ENCODE results near the gene RTN3.
"Not testable (repeated sequence)": the region's sequence is repeated elsewhere in the genome, so short reads cannot be mapped to it uniquely, and the experiment has no call there.

RTN3 gene

GRCh38 chr11:63770763-63771162 lies 89.5 kb downstream of the RTN3 start:
- peaks cover 4% of the 10 kb centered on the region for H3K4me1 ChIP-seq (ENCODE audit: insufficient read depth, poor library complexity, severe bottlenecking)
- no peaks in the 10 kb centered on the region for H3K27me3 ChIP-seq (ENCODE audit: insufficient read depth, poor library complexity, severe bottlenecking)
- DNase-seq (ENCODE audit: low spot score) (no peak), ATAC-seq (ENCODE audit: low read depth) (no peak)
- no peaks in the 10 kb centered on the region for H3K9me3 ChIP-seq (ENCODE audit: severe bottlenecking)
- no peak overlapping the region for H3K4me3 ChIP-seq (ENCODE audit: severe bottlenecking)
- H3K27ac ChIP-seq (ENCODE audit: poor library complexity, severe bottlenecking): no peak overlapping the region
- TF ChIP-seq, protein P1, sequence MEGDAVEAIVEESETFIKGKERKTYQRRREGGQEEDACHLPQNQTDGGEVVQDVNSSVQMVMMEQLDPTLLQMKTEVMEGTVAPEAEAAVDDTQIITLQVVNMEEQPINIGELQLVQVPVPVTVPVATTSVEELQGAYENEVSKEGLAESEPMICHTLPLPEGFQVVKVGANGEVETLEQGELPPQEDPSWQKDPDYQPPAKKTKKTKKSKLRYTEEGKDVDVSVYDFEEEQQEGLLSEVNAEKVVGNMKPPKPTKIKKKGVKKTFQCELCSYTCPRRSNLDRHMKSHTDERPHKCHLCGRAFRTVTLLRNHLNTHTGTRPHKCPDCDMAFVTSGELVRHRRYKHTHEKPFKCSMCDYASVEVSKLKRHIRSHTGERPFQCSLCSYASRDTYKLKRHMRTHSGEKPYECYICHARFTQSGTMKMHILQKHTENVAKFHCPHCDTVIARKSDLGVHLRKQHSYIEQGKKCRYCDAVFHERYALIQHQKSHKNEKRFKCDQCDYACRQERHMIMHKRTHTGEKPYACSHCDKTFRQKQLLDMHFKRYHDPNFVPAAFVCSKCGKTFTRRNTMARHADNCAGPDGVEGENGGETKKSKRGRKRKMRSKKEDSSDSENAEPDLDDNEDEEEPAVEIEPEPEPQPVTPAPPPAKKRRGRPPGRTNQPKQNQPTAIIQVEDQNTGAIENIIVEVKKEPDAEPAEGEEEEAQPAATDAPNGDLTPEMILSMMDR (IDR thresholded peaks at IDR 0.05; ENCODE audit: poor library complexity, severe bottlenecking): no peak
- no peaks in the 10 kb centered on the region for H3K36me3 ChIP-seq (ENCODE audit: low read depth)

DNA sequence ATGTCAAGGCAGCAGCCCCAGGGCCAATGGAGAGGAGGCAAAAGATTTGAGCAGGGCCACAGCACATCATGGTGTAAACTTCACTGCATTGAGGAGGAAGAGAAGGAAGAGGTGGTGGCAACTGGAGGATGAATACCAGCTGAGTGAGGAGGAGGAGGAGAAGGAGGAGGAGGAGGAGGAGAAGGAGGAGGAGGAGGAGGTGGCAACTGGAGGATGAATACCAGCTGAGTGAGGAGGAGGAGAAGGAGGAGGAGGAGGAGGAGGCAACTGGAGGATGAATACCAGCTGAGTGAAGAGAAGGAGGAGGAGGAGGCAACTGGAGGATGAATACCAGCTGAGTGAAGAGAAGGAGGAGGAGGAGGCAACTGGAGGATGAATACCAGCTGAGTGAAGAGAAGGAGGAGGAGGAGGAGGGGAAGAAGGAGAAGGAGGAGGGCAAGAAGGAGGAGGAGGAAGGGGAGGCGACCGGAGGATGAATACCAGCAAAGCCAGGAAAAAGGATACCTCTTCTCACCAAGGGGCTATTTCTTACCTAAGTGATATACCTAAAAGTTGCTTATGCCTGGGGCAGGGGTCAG lies 90.5 kb downstream of the RTN3 start:
- not testable (repeated sequence) for H3K27me3 ChIP-seq (ENCODE audit: insufficient read depth, poor library complexity, severe bottlenecking); ATAC-seq (ENCODE audit: low read depth); H3K4me1 ChIP-seq (ENCODE audit: insufficient read depth, poor library complexity, severe bottlenecking); DNase-seq (ENCODE audit: low spot score); H3K9me3 ChIP-seq (ENCODE audit: severe bottlenecking); H3K36me3 ChIP-seq (ENCODE audit: low read depth); H3K4me3 ChIP-seq (ENCODE audit: severe bottlenecking); H3K27ac ChIP-seq (ENCODE audit: poor library complexity, severe bottlenecking)

- ATAC-seq (ENCODE audit: low read depth) (no peak), DNase-seq (ENCODE audit: low spot score) (no peak)
- Histone ChIP-seq H3K9me3 (ENCODE audit: severe bottlenecking) (no peaks in the 10 kb centered on the region), H3K4me3 (ENCODE audit: severe bottlenecking) (no peak overlapping the region), H3K4me1 (ENCODE audit: insufficient read depth, poor library complexity, severe bottlenecking) (no peaks in the 10 kb centered on the region), H3K27ac (ENCODE audit: poor library complexity, severe bottlenecking) (no peak overlapping the region), H3K36me3 (ENCODE audit: low read depth) (no peaks in the 10 kb centered on the region), H3K27me3 (ENCODE audit: insufficient read depth, poor library complexity, severe bottlenecking) (no peaks in the 10 kb centered on the region)
- TF ChIP-seq, protein P1 (IDR thresholded peaks at IDR 0.05; ENCODE audit: poor library complexity, severe bottlenecking): no peak
Measured at GRCh38 chr11:63775191-63775590, 93.9 kb downstream of the RTN3 start.

- H3K27me3 ChIP-seq (ENCODE audit: insufficient read depth, poor library complexity, severe bottlenecking): no peaks in the 10 kb centered on the region
- no peak overlapping the region for H3K27ac ChIP-seq (ENCODE audit: poor library complexity, severe bottlenecking)
- DNase-seq (ENCODE audit: low spot score) (no peak), ATAC-seq (ENCODE audit: low read depth) (no peak)
- H3K4me3 ChIP-seq (ENCODE audit: severe bottlenecking): no peak overlapping the region
- no peaks in the 10 kb centered on the region for H3K9me3 ChIP-seq (ENCODE audit: severe bottlenecking)
- H3K36me3 ChIP-seq (ENCODE audit: low read depth): no peaks in the 10 kb centered on the region
- TF ChIP-seq, protein P1 (IDR thresholded peaks at IDR 0.05; ENCODE audit: poor library complexity, severe bottlenecking): no peak
- H3K4me1 ChIP-seq (ENCODE audit: insufficient read depth, poor library complexity, severe bottlenecking): no peaks in the 10 kb centered on the region
Measured at GRCh38 chr11:63779039-63779438, 97.7 kb downstream of the RTN3 start.

DNA sequence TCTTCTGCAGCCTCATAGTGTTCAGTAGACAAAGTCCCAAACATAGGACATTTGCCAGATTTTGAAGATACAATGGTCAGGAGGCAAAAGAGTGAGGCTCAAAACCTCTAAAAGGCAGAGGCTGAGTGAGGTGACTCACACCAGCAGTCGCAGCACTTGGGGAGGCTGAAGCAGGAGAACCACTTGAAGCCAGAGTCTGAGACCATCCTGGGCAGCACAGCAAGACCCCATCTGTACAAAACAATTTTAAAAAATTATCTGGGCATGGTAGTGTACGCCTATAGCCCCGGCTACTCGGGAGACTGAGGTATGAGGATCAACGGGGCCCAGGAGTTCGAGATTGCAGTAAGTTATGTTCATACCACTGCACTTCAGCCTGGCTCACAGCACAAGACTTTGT lies 101.4 kb downstream of the RTN3 start:
- TF ChIP-seq, protein P1 (IDR thresholded peaks at IDR 0.05; ENCODE audit: poor library complexity, severe bottlenecking): no peak
- no peaks in the 10 kb centered on the region for H3K9me3 ChIP-seq (ENCODE audit: severe bottlenecking)
- no peaks in the 10 kb centered on the region for H3K27me3 ChIP-seq (ENCODE audit: insufficient read depth, poor library complexity, severe bottlenecking)
- DNase-seq (ENCODE audit: low spot score): no peak
- no peak overlapping the region for H3K27ac ChIP-seq (ENCODE audit: poor library complexity, severe bottlenecking)
- no peak overlapping the region for H3K4me3 ChIP-seq (ENCODE audit: severe bottlenecking)
- ATAC-seq (ENCODE audit: low read depth): no peak
- no peaks in the 10 kb centered on the region for H3K36me3 ChIP-seq (ENCODE audit: low read depth)
- H3K4me1 ChIP-seq (ENCODE audit: insufficient read depth, poor library complexity, severe bottlenecking): no peaks in the 10 kb centered on the region
